ENCODE data around the gene AUTS2. TPM values are rescaled to one million over a fixed set of nuclear protein-coding genes. Genes with fewer than 3 reads are reported as not detected.

AUTS2 gene
- total RNA-seq, 1 donor from 2014 or later: 5.3 TPM

DNA sequence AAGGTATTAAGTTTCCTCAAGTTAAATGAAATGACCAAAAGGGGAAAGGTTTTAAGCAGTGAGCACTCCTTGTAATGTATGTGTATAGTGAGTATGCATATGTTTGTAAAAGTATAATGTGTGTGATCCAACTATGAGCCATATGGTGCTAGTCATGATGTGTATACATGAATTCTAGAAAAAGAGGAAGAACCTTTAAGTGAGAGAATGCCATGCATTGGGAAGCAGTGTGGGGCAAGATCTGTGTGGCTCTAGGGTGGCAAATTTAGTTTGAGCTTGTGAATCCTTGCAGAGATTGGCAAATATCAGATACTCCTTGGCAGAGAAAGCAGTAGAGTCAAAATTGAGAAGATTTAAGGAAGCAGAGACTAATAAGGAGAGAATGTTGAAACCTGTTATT, 435.0 kb downstream of the AUTS2 start:
- no peak for ATAC-seq
- intact Hi-C loops (cut with DNase I): loop anchor here (10.0 kb wide), 1 partner anchor 1858 kb away; no protein-coding TSS in a partner anchor
- DNase-seq (ENCODE audit: missing footprints): no peak

DNA sequence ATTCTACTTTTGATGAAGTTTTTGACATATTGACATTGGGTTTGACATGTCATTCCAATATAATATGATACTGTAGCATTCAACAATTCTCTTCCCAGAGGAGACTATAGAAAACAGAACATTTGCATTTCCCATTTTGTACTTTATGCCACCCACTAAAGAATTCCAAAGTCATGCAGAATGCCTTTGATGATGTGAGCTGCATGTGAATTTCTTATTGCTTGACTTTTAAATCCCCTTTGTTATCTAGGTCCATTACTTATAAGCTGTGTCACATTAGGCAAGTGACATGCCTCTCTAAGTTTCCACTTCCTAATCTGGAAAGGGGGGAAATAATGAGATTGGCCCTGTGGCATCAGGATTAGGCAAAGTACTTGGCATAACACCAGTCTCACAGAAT, 436.7 kb downstream of the AUTS2 start:
- no peak for DNase-seq (ENCODE audit: missing footprints)
- ATAC-seq: no peak
- intact Hi-C loops (cut with DNase I): loop anchor here (10.0 kb wide), 1 partner anchor 1860 kb away; no protein-coding TSS in a partner anchor

DNA sequence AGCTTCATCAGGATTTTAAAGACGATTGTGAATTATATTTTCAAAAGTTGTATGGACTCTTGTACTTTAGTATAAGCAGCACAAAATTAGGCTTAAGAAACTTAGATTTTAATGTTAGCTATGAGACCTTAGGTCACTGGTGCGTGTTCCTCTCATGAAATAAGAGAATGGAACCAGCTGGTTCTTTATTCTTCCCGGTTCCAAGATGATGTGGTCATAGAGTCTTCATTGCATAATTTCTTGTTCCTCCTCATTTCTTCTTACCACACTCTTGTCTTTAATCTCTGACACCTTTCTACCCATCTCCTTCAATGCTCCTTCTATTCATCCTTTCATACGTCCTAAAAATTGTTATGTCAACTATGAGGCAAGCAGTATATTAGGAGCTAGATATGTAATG, 437.2 kb downstream of the AUTS2 start:
- intact Hi-C loops (cut with DNase I): loop anchor here (10.0 kb wide), 1 partner anchor 1861 kb away; no protein-coding TSS in a partner anchor
- peak; percentile 77 for ATAC-seq

DNA sequence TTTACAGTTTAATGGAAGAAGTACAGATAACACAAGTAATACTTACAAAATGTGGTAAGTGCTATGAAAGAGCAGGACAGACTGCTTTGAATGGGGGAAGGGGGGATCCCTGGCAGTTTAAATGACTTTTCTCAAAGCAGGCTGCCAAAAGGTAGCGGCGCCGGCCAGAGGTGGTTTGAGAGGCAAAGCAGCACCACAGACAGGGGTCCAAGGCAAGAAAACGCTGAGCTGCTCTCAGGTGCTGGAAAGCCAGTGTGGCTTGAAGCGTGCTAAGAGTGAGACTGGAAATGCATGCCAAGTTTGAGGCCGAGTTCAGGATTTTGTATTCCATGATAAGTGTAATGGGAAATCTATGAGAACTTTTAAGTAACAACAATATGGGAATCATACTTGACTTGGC, 437.7 kb downstream of the AUTS2 start:
- intact Hi-C loops (cut with DNase I): loop anchor here (10.0 kb wide), 1 partner anchor 1861 kb away; no protein-coding TSS in a partner anchor
- no peak for DNase-seq (ENCODE audit: missing footprints)
- no peak for ATAC-seq

More for the DNA sequence above, 437.2 kb downstream of the AUTS2 start:
- DNase-seq (ENCODE audit: missing footprints): no peak

DNA sequence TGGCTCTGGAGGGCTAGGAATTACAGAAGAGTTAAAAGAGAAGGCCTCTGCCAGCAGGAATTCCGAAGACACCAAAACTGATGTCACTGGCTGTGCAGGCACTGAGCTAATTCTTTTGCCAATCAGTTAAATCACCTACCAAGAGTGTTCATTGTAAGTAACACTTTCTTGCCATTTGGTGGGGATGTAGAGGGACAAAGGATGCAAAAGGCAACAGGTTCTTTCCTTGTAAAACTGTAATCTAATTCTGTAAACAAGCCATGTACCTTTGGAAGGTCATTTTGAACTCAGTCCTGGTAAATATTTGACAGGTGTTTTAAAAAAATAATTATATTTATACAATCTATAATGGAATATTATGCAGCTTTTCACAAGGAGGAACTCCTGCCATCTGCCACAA, 438.4 kb downstream of the AUTS2 start:
- intact Hi-C loops (cut with DNase I): loop anchor here (10.0 kb wide), 1 partner anchor 1862 kb away; no protein-coding TSS in a partner anchor
- ATAC-seq (no peak), DNase-seq (ENCODE audit: missing footprints) (no peak)

DNA sequence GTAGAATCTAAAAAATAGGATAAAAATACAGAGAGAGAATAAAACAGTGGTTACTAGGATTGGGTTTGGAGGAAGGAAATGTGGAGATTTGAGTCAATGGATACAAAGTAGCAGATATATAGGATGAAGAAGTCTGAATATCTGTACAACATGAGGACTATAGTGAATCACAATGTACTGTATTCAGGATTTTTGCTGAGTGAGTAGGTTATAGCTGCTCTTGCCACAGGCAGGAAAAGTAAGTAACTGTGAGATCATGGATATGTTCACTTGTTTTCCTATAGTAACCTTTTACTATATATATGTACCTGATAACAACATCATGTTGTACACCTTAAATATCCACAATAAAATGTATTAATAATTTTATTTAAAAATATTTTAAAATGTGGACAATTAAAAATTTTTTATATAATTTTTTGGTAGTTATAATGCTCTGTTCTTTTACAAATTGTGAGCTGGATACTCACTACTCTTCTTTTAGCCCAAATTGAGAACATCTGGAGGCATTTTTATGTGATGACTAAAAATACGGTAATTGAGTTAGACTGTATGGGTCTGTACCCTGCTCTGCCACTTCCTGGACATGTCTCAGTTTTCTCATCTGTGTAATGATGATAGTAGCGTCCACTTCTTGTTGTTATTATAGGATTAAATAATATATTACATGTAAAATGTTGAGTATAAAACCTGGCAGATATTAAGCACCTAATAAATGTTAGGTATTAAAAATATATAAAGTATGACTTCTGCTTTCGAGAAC, 439.1 kb downstream of the AUTS2 start:
- ATAC-seq (no peak), DNase-seq (ENCODE audit: missing footprints) (no peak)
- intact Hi-C loops (cut with DNase I): loop anchor here (10.0 kb wide), 1 partner anchor 1863 kb away; no protein-coding TSS in a partner anchor

DNA sequence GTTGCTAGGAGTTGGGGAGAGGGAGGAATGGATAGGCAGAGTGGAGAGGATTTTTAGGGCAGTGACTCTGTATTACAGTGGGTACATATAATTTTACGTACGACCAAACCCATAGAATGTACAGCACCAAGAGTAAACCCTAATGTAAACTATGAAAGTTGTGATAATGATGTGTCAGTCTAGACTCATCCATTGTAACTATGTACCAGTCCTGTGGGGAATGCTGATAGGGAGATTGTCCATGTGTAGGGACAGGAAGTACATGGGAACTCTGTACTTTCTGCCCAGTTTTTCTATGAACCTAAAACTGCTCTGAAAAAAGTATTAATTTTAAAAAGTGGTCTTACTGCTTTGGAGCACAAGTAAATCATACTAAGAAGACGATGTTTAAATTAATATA, 441.8 kb downstream of the AUTS2 start:
- intact Hi-C loops (cut with DNase I): loop anchor here (5.0 kb wide), 2 partner anchors 122 to 657 kb away; no protein-coding TSS in a partner anchor
- DNase-seq (ENCODE audit: missing footprints): no peak
- no peak for ATAC-seq

DNA sequence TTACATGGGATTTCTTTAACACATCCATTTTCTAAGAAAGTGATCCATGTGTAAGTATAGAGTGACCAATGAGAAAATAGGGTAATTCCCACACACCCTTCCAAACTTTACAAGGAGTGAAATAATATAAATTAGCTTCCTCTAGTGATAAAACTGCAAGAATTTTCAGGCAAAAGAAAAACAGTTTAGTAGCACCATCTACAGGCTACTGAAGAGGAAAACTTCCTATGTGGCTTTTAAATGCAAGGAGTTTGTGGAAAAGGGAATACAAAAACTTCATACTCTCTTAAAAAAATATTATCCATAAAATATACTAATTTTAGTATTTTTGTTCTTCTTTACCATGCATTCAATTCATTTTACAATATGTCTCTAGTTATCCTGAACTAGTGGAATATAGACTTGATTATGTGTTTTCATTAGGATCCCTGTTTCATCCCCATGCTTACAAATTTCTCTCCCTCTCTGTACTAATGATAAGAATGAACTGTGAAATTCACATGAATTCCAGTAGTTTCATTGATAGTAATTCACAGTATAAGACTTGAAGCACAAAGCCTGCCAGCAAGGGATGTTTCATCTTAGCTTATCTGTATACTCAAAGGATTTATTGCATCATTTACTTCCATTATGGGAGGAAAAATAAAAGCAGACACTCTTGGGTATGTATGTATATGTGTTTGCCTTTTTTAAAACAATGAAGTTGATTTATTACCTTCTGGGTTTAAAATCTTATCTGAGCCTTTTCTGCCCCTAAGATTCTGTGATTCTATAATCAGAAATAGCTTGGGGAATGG, 442.9 kb downstream of the AUTS2 start:
- intact Hi-C loops (cut with DNase I): loop anchor here (5.0 kb wide), 2 partner anchors 121 to 656 kb away; no protein-coding TSS in a partner anchor
- no peak for DNase-seq (ENCODE audit: missing footprints)
- no peak for ATAC-seq

DNA sequence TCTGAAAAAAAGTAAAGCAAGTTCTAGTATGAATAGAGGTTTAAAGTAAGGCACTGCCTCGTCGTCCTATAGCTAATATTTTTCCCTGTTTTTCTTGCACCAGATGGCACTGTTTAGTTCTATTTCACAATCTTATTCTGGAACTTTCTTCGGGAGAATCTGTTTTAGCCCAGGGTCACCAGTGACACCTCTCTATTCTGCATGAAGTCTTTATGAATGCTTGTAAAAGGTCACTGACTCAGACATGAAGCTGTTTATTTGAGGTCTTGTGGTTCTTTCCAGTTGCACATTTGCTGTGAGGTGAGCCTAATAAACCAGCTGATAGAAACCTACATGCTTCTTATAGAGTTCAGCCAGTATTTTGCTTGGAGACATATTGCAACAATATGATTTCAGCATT, 444.3 kb downstream of the AUTS2 start:
- no peak for DNase-seq (ENCODE audit: missing footprints)
- intact Hi-C loops (cut with DNase I): loop anchor here (5.0 kb wide), 2 partner anchors 120 to 655 kb away; no protein-coding TSS in a partner anchor
- ATAC-seq: peak; percentile 52

DNA sequence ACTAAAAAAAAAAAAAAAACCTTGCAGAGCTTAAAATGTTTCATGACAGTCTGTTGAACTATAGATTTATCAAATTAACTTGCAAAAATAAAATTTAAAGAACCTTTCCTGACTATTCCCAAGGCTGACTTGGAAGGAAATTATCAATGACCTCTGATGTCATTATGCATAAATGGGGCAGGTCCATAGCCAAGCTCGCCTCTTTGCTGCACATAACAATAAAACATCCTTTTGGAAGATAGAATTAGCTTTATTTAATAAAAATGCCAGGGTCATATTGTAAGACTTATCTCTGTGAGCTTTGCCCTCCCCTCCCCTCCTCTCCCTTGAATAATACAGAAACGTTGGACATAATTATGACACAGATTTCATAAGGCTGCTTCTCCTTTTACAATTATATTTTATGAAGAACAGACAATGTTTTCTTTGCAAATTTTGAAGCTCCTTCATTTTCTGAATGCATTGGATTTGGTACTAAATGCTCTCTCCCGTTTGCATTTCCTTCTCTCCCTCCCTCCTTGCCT, 444.8 kb downstream of the AUTS2 start:
- ATAC-seq: no peak
- no peak for DNase-seq (ENCODE audit: missing footprints)
- intact Hi-C loops (cut with DNase I): loop anchor here (5.0 kb wide), 2 partner anchors 119 to 654 kb away; no protein-coding TSS in a partner anchor

DNA sequence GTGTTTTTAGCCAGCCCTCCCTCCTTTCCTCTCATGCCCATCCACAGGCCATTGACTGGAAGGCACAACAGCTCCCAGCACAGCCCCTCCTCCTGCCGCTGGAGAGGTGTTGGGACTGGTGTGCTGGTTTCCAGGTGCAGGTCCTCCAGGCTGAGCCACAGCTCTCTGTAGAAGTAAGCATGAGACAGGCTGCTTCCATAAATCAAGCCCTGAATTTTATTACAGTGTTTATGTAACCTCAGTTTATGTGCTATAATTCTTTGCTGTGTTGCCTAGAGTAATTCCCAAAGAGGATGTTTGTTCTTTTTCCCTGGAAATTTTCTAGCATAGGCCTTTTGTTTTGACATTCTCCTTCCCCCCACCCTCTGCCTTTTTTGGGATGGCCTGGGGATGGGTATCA, 445.8 kb downstream of the AUTS2 start:
- intact Hi-C loops (cut with DNase I): loop anchor here (5.0 kb wide), 2 partner anchors 118 to 653 kb away; no protein-coding TSS in a partner anchor
- no peak for ATAC-seq

DNA sequence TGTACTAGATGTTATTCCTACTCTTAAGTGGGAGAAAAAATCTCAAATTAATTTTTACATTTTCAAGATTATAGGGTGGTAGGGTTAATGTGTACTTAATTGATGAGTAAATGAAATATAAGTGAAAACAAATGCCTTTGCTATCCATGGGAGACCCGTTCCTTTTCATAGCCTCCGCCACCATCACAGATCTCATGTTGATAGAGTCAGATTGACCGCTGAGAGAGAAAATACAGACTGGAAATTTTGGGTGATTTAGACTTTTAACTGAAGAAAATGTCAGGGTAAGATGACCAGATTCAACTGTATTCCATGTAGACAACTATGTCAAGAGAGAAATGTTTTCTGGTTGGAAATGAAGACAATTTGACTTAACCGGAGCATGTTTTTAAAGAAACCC, 446.2 kb downstream of the AUTS2 start:
- no peak for ATAC-seq
- intact Hi-C loops (cut with DNase I): loop anchor here (5.0 kb wide), 2 partner anchors 118 to 653 kb away; no protein-coding TSS in a partner anchor

More for the DNA sequence above, 445.8 kb downstream of the AUTS2 start:
- DNase-seq (ENCODE audit: missing footprints): no peak

DNA sequence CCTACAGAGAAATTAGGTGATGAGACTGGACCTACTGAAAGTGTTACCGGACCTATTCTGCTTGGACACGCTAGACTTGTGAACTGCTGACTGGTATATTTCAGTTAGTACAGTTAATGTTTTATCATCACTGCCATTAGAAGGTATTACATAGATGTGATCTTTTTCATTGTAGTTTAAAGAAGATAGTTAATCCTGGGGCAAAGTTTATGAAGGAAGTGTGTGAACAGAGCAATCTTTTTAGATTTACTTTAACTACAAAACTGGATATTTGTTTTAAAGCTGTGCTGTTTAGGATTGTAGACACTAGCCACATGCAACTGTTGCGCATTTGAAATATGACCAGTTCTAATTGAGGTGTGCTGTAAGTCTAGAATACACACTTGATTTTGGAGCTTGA, 446.7 kb downstream of the AUTS2 start:
- DNase-seq (ENCODE audit: missing footprints) (no peak), ATAC-seq (no peak)
- intact Hi-C loops (cut with DNase I): loop anchor here (5.0 kb wide), 2 partner anchors 117 to 652 kb away; no protein-coding TSS in a partner anchor

More for the DNA sequence above, 446.2 kb downstream of the AUTS2 start:
- DNase-seq (ENCODE audit: missing footprints): no peak

DNA sequence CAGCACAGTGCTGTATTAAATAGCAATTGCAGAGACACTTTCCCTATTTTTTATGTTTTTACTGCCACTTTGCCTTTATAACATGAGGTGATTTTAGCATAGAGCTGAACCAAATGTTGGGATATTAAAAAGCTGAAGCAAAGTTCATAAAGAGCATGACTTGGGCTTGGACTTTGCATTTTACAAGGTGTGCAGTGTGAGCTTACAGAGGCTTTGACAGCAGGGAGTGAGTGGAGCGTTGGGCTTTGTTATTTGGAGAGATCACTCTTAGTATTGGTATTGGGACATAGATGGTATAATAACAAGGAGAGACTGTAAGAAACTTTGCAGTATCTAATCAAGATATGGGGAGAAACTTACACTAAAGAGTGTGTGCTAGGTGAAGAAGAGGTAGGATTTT, 449.1 kb downstream of the AUTS2 start:
- no peak for DNase-seq (ENCODE audit: missing footprints)
- intact Hi-C loops (cut with DNase I): no loop called here
- ATAC-seq: no peak

DNA sequence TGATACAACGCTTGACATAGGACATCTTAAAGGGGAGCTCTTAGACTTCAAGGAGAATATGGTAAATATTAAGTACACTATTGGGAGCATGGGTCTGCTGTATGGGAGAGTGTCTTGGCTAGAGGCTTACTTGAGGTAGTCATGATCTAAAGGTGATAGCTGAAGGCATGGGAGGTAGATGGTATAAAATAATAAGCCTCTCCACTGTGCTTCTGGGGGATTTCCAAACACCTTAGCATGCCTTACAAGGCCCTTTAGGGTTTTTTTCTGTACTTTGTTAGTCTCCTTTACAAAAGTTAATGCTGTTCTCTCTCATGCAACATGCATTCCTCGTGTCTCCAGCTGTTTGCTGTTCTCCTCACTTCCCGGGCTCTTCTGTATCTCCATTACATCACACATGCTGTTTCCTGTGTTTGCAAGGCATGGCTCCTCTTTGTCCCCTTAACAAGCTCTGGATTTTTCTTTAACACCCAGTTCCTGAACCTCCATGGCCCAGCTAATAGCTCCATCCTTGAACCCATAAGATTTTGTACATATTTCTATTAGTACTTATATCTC, 449.7 kb downstream of the AUTS2 start:
- ATAC-seq (no peak), DNase-seq (ENCODE audit: missing footprints) (no peak)
- intact Hi-C loops (cut with DNase I): no loop called here

DNA sequence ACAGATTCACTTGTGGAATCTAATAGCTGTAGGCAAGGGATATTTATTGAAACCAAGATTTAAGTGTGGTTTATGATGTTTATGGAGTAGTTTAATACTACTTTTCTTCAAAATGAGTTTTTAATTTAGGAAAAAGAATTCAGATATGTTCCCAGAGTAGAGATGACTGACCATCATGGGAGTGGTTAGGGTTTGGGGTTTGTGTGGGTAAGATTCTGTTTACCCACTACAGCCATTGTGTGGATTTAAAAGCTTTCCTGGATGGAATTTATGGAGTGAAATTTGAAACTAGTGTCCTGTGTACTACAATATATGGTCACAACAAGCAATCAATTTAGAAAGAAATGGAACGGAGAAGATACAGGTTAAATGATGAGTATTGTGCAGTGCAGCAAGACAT, 453.5 kb downstream of the AUTS2 start:
- no peak for DNase-seq (ENCODE audit: missing footprints)
- intact Hi-C loops (cut with DNase I): no loop called here
- no peak for ATAC-seq

DNA sequence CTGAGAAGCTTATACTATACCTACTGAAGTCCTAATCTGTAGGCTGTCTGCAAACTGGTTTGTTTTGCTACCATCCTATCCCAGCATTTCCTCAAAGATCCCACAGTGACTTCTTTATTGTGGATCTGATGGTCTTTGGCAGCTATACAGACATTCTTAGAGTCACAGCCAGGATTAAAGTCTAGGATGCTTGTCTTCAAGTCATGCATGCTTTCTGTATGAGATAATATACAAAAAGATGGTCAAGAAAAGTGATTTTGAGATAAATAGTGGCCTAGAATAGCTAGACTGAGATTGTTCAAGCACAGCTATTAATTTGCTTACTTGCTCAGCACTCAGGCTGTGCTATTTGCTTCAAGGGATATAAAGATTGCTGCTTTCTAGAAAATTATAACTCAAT, 454.4 kb downstream of the AUTS2 start:
- DNase-seq (ENCODE audit: missing footprints): no peak
- no peak for ATAC-seq
- intact Hi-C loops (cut with DNase I): no loop called here

DNA sequence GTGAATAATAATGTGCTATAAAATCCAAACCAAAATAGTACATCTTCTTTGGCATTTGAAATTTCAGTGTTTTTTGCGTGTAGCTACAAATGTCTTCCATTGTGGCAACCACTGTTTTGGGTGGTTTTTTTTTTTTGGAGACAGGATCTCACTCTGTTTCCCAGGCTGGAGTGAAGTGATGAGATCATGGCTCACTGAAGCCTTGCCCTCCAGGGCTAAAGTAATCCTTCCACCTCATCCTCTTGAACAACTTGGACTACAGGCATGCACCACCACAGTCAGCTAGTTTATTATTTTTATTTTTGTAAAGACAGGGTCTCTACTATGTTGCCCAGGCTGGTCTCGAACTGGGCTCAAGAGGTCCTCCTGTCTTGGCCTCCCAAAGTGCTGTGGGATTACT, 455.1 kb downstream of the AUTS2 start:
- intact Hi-C loops (cut with DNase I): no loop called here
- DNase-seq (ENCODE audit: missing footprints) (no peak), ATAC-seq (no peak)

DNA sequence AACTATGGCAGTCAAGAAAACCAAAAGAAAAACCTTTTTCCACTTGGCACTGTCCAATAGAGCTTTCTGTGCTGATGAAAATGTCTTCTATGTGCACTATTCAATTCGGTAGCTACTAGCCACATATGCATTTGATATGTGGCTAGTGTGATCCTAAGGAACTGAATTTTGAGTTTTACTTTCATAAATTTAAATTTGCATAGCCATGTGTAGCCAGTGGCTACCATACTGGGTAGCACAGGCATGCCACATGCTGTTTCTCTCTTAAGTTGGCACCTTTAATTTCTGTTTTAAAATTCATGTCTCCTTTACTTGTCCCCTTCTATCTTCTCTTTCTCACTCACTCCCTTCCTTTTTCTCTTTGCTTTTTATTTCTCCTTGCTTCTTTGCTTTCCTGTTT, 455.7 kb downstream of the AUTS2 start:
- DNase-seq (ENCODE audit: missing footprints) (no peak), ATAC-seq (no peak)
- intact Hi-C loops (cut with DNase I): no loop called here

All from Right ventricle myocardium inferior (tissue), 1 donor.